Body of pancreas (tissue), 4 donors: ENCODE data around the gene AGAP1. TPM values are rescaled to one million over a fixed set of nuclear protein-coding genes. Genes with fewer than 3 reads are reported as not detected.

Experiments used
- ATAC-seq: fragments of 150-250 bp; one replicate; pipeline ENCODE4 v1.9.1; 2016
- DNase-seq, 4 donors: peaks; one replicate each; pipeline ENCODE4 v3.0.0-alpha.2; 2019
- H3K27ac ChIP-seq, 4 donors: fragments of 200-600 bp; sonication (generic); 1 replicate in 3 of 4; 2 replicates in 1 of 4; pipeline versions ENCODE4 v1.5.1 to v1.6.1; 2016 to 2019; ENCODE audit warnings: mild to moderate bottlenecking in 1 of 4, mixed read lengths in 1 of 4, moderate library complexity in 1 of 4
- H3K27me3 ChIP-seq, 2 donors: fragments of 200-600 bp; sonication (generic); one replicate each; pipeline ENCODE4 v1.6.0; 2016; ENCODE audit warnings: mild to moderate bottlenecking in 1 of 2
- H3K36me3 ChIP-seq, 2 donors: fragments of 200-600 bp; sonication (generic); replicated peaks in 1 of 2; 2 replicates each; pipeline ENCODE4 v1.5.1; 2016; ENCODE audit warnings: low read depth in 2 of 2; ENCODE audit not compliant: insufficient read depth in 1 of 2
- H3K4me1 ChIP-seq: fragments of 200-600 bp; sonication (generic); one replicate; pipeline ENCODE4 v1.6.0; 2016
- H3K4me3 ChIP-seq, 2 donors: fragments of 200-600 bp; sonication (generic); 1 replicate in 1 of 2; 2 replicates in 1 of 2; pipeline ENCODE4 v1.5.1; 2016 to 2019
- H3K9me3 ChIP-seq, 3 donors: fragments of 200-600 bp; sonication (generic); 1 replicate in 2 of 3; 2 replicates in 1 of 3; pipeline ENCODE4 v1.5.1; 2016
- CTCF ChIP-seq, 7 experiments: fragments of 450-650 bp in 4 of 7; fragments of 200-600 bp in 3 of 7; sonication (generic) in 3 of 7; IDR thresholded peaks; one replicate each; pipeline ENCODE4 v1.5.1; 2016 to 2019; ENCODE audit warnings: antibody characterized with exemption in 7 of 7
- POLR2A ChIP-seq, 3 donors: fragments of 450-650 bp; IDR thresholded peaks; one replicate each; pipeline ENCODE4 v1.6.1; 2016; ENCODE audit warnings: antibody characterized with exemption in 3 of 3, mild to moderate bottlenecking in 2 of 3
- WGBS, 2 donors: methylation state at CpG; one replicate each; pipeline ENCODE4 v1.1.5; 2017; 5-methylcytosine and 5-hydroxymethylcytosine counted together
- intact Hi-C: fragments of 100-400 bp; cut with DNase I; formaldehyde crosslinking; loops from one replicate; pipeline ENCODE4 v1.15.1; 2023
- total RNA-seq, 2 donors: library from RNA; depleted of rRNA; stranded (reverse); fragments of >200 nt; gene quantifications; one replicate each; pipeline ENCODE4 v1.1.0, GENCODE V29; 2016

The AGAP1 gene
- total RNA-seq, 2 donors from 2014 or later = 21.3 to 32.6 TPM

- no peak for DNase-seq
- no peak for ATAC-seq
These were observed 630.5 kb downstream of the AGAP1 start for GRCh38 chr2:236124182-236124893.

GRCh38 chr2:236125541-236125940 is 631.7 kb downstream of the AGAP1 start:
- Histone ChIP-seq H3K27ac (no peak overlapping the region), H3K27me3 (no peaks in the 10 kb centered on the region), H3K9me3 (no peaks in the 10 kb centered on the region), H3K36me3 (peaks cover 3 to 7% of the 10 kb centered on the region in 2 donors), H3K4me3 (no peak overlapping the region), H3K4me1 (no peaks in the 10 kb centered on the region)
- ATAC-seq (no peak), DNase-seq (no peak)
- 92 to 93% methylated on average over 16 of the region's 16 CpGs for WGBS, 2 donors
- TF ChIP-seq CTCF (IDR thresholded peaks at IDR 0.05) (no peak), POLR2A (IDR thresholded peaks at IDR 0.05) (no peak)
- intact Hi-C loops = no loop called here

More at GRCh38 chr2:236124182-236124893, 630.5 kb downstream of the AGAP1 start:
- Histone ChIP-seq H3K4me1 (no peaks in the 10 kb centered on the region), H3K36me3 (peaks cover 3 to 7% of the 10 kb centered on the region in 2 donors), H3K9me3 (no peaks in the 10 kb centered on the region), H3K4me3 (no peak overlapping the region), H3K27ac (no peak overlapping the region), H3K27me3 (no peaks in the 10 kb centered on the region)
- 94 to 99% methylated on average over 30 of the region's 30 CpGs for WGBS, 2 donors
- TF ChIP-seq POLR2A (IDR thresholded peaks at IDR 0.05) (no peak), CTCF (IDR thresholded peaks at IDR 0.05) (no peak)
- intact Hi-C loops = no loop called here

GRCh38 chr2:236127010-236127409 is 633.2 kb downstream of the AGAP1 start:
- peaks cover 3 to 7% of the 10 kb centered on the region in 2 donors for H3K36me3 ChIP-seq
- intact Hi-C loops = no loop called here
- DNase-seq = no peak
- H3K9me3 ChIP-seq = no peaks in the 10 kb centered on the region
- WGBS, 2 donors = 91 to 94% methylated on average over 8 to 9 of the region's 11 CpGs
- no peak overlapping the region for H3K4me3 ChIP-seq
- no peak for TF ChIP-seq POLR2A (IDR thresholded peaks at IDR 0.05)
- TF ChIP-seq CTCF (IDR thresholded peaks at IDR 0.05) = no peak
- no peak overlapping the region for H3K27ac ChIP-seq
- H3K4me1 ChIP-seq = no peaks in the 10 kb centered on the region
- H3K27me3 ChIP-seq = no peaks in the 10 kb centered on the region
- ATAC-seq = no peak

GRCh38 chr2:236128321-236128720 is 634.5 kb downstream of the AGAP1 start:
- Histone ChIP-seq H3K4me1 (no peaks in the 10 kb centered on the region), H3K4me3 (no peak overlapping the region), H3K9me3 (no peaks in the 10 kb centered on the region), H3K27me3 (no peaks in the 10 kb centered on the region), H3K36me3 (peaks cover 0 to 7% of the 10 kb centered on the region in 2 donors), H3K27ac (no peak overlapping the region)
- TF ChIP-seq POLR2A (IDR thresholded peaks at IDR 0.05) = no peak
- TF ChIP-seq CTCF (IDR thresholded peaks at IDR 0.05) = no peak
- WGBS, 2 donors = 92 to 96% methylated on average over 15 to 17 of the region's 17 CpGs
- intact Hi-C loops = no loop called here
- DNase-seq (no peak), ATAC-seq (no peak)

- Histone ChIP-seq H3K4me1 (no peaks in the 10 kb centered on the region), H3K4me3 (no peak overlapping the region), H3K9me3 (no peaks in the 10 kb centered on the region), H3K27me3 (no peaks in the 10 kb centered on the region), H3K36me3 (peaks cover 0 to 2% of the 10 kb centered on the region in 2 donors), H3K27ac (no peak overlapping the region)
- no peak for TF ChIP-seq CTCF (IDR thresholded peaks at IDR 0.05)
- TF ChIP-seq POLR2A (IDR thresholded peaks at IDR 0.05) = no peak
- ATAC-seq (no peak), DNase-seq (no peak)
- intact Hi-C loops = no loop called here
- WGBS, 2 donors = 100% methylated on average over 2 to 4 of the region's 4 CpGs
These were observed 636.1 kb downstream of the AGAP1 start for GRCh38 chr2:236129935-236130334.
